Mesodermal cell (in vitro differentiated cells): Measurements from ENCODE around the gene KPTN.
"Not testable (repeated sequence)": the region's sequence is repeated elsewhere in the genome, so short reads cannot be mapped to it uniquely, and the experiment has no call there.

Source experiments
- H3K27ac ChIP-seq: 2 replicates; pipeline ENCODE4 v1.7.0; 2013; ENCODE audit warnings: mild to moderate bottlenecking, low read depth, low read length, moderate library complexity; ENCODE audit not compliant: severe bottlenecking
- H3K36me3 ChIP-seq: 2 replicates; pipeline ENCODE4 v1.7.1; 2013; ENCODE audit warnings: mild to moderate bottlenecking, low read length, moderate library complexity; ENCODE audit not compliant: control insufficient read depth, insufficient read depth
- H3K4me1 ChIP-seq: one replicate; pipeline ENCODE4 v1.7.1; 2013; ENCODE audit warnings: mild to moderate bottlenecking, low read length; ENCODE audit not compliant: insufficient read depth, control insufficient read depth, poor library complexity, severe bottlenecking
- H3K4me3 ChIP-seq: 2 replicates; pipeline ENCODE4 v1.7.0; 2013; ENCODE audit warnings: low read length, control low read depth, mild to moderate bottlenecking; ENCODE audit not compliant: insufficient read depth, poor library complexity, severe bottlenecking; ENCODE audit errors: extremely low read depth
- H3K9me3 ChIP-seq: 2 replicates; pipeline ENCODE4 v1.7.1; 2013; ENCODE audit warnings: mild to moderate bottlenecking, low read length, moderate library complexity; ENCODE audit not compliant: control insufficient read depth
- WGBS, 2 experiments: methylation state at CpG; one replicate each; pipeline ENCODE4 v1.1.5; 2013; ENCODE audit warnings: missing lambda C conversion rate in 2 of 2; ENCODE audit not compliant: insufficient coverage in 2 of 2; 5-methylcytosine and 5-hydroxymethylcytosine counted together

Gene KPTN

GRCh38 chr19:47490031-47490430 is 6.0 kb upstream of the KPTN start:
- WGBS, 2 experiments: 83 to 92% methylated on average over 6 to 7 of the region's 7 CpGs
- Histone ChIP-seq H3K4me3 (no peak overlapping the region), H3K9me3 (no peaks in the 10 kb centered on the region), H3K27ac (no peak overlapping the region), H3K36me3 (peaks cover 51% of the 10 kb centered on the region), H3K4me1 (no peaks in the 10 kb centered on the region)

DNA sequence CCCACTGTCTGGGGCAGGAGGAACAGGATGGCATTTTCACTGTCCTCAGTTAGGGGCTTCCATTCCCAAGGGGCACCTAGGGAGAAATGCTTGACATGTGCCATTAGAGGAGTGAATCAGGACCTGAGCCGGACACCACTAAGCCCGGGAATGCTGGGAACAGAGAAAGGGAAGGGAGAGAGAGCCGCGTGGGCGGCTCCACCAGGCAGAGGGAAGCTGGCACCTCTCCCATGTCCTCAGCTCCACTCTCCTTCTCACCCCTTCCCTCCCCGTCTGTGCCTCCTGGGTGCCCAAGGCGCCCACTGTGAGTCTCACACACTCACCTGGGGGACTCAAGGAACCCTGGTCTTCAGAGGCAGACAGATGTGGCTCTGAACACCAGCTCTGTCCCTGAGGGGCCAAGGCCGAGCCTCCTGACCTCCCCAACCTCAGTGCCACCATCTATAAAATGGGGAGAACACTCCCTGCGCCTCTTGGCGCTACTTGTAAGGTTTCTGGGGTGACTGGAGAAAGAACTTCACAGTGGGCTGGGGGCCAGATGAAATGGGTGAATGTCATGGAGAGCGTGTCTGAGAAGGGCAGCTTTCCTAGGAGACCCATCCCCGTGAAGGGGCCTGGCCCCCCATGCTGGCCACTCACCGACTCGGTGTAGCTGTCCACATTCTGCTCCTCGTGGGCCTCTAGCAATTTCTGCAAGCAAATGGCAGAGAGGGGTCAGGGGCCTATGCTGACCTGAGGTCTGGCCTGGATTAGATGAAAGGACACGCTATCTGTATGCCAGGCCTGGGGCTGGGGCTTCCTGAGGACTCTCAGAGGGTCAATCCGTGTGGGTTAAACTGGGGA is 5.3 kb upstream of the KPTN start:
- H3K4me3 ChIP-seq: no peak overlapping the region
- H3K27ac ChIP-seq: no peak overlapping the region
- peaks cover 51% of the 10 kb centered on the region for H3K36me3 ChIP-seq
- no peaks in the 10 kb centered on the region for H3K9me3 ChIP-seq
- 94 to 98% methylated on average over 10 to 11 of the region's 17 CpGs for WGBS, 2 experiments
- H3K4me1 ChIP-seq: no peaks in the 10 kb centered on the region

- no peaks in the 10 kb centered on the region for H3K4me1 ChIP-seq
- WGBS, 2 experiments: 95% methylated on average over 12 to 19 of the region's 19 CpGs
- no peak overlapping the region for H3K27ac ChIP-seq
- H3K4me3 ChIP-seq: no peak overlapping the region
- peaks cover 39% of the 10 kb centered on the region for H3K36me3 ChIP-seq
- H3K9me3 ChIP-seq: no peaks in the 10 kb centered on the region
Measured at GRCh38 chr19:47487551-47488515, 3.8 kb upstream of the KPTN start.

DNA sequence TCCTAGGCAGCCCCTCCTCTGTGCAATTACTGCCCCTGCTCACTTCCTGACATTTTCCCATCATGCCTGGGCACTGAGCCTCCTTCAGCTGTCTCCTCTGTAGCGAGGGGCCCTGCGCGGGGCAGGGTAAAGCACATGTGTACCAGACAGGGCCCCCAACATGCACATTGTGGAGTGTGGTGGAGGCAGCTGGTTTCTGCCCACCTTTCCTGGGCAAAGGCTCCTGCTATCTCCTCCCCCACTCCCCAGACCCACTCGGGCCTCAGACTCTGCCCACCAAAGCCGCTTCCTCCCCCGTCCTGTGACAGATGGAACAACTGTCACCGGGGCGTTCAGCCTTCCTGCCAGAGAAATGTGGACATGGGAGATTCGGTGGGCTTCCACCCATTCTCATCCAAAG is 2.9 kb upstream of the KPTN start:
- no peak overlapping the region for H3K4me3 ChIP-seq
- H3K36me3 ChIP-seq: peaks cover 34% of the 10 kb centered on the region
- no peaks in the 10 kb centered on the region for H3K9me3 ChIP-seq
- H3K4me1 ChIP-seq: no peaks in the 10 kb centered on the region
- 95 to 98% methylated on average over 6 of the region's 9 CpGs for WGBS, 2 experiments
- no peak overlapping the region for H3K27ac ChIP-seq

GRCh38 chr19:47486220-47486619 is 2.2 kb upstream of the KPTN start:
- not testable (repeated sequence) for H3K4me3 ChIP-seq, H3K27ac ChIP-seq, H3K9me3 ChIP-seq, H3K4me1 ChIP-seq
- H3K36me3 ChIP-seq: peaks cover 32% of the 10 kb centered on the region
- WGBS, 2 experiments: 86 to 94% methylated on average over 10 to 13 of the region's 13 CpGs

DNA sequence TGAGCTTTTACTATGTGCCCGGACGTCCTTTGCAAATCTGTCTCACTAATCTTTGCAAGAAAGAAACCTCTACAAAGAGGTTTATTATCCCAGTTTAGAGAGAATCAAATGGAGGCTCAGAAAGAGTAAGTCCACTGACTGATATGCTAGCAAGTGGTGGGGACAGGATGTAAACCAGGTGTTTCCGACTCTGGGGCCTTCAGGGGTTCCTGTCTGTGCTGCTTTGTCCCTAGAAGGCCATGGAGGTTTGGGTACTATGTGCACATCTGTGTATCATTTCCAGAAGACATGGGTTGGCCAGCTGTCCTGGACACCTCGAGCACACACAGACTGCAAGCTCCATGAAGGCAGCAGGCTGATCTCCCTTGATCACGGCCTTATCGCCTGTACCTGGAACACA is 1.2 kb upstream of the KPTN start:
- H3K4me3 ChIP-seq: no peak overlapping the region
- WGBS, 2 experiments: 98% methylated on average over 4 to 5 of the region's 6 CpGs
- peaks cover 24% of the 10 kb centered on the region for H3K36me3 ChIP-seq
- H3K4me1 ChIP-seq: no peaks in the 10 kb centered on the region
- no peak overlapping the region for H3K27ac ChIP-seq
- H3K9me3 ChIP-seq: no peaks in the 10 kb centered on the region

- Histone ChIP-seq H3K4me1 (no peaks in the 10 kb centered on the region), H3K4me3 (no peak overlapping the region), H3K36me3 (peaks cover 14% of the 10 kb centered on the region), H3K9me3 (no peaks in the 10 kb centered on the region), H3K27ac (no peak overlapping the region)
- 91 to 95% methylated on average over 10 to 15 of the region's 15 CpGs for WGBS, 2 experiments
Measured at GRCh38 chr19:47483200-47483599, 819 bp downstream of the KPTN start.

DNA sequence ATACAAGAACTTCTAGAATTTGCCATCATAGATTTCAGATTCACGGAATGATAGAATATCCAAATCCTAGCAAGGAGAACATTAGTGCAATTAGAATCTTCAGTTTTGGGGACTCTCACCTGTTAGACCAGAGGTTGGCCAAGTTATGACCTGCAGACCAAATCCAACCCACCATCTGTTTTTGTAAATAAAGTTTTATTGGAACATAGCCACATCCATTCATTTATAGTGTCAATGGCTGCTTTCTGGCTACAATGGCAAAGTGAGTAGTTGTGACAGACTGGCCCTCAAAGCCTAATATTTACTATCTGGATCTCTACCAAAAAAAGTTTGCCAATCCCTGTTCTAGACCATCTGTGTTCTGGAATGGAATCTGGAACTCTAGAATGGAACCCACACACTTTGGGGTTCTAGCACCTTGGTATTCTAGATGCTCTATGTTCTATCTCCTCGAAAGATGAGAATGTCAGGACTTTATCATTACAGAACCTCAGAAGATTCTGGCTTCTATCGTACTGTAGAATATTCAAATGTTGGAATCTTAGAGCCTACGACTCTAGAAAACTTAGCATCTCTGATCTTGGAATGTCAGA is 2.5 kb downstream of the KPTN start:
- WGBS, 2 experiments: 95 to 100% methylated on average over 4 of the region's 4 CpGs
- Histone ChIP-seq H3K36me3 (peaks cover 8% of the 10 kb centered on the region), H3K27ac (no peak overlapping the region), H3K4me3 (no peak overlapping the region), H3K4me1 (no peaks in the 10 kb centered on the region), H3K9me3 (no peaks in the 10 kb centered on the region)

DNA sequence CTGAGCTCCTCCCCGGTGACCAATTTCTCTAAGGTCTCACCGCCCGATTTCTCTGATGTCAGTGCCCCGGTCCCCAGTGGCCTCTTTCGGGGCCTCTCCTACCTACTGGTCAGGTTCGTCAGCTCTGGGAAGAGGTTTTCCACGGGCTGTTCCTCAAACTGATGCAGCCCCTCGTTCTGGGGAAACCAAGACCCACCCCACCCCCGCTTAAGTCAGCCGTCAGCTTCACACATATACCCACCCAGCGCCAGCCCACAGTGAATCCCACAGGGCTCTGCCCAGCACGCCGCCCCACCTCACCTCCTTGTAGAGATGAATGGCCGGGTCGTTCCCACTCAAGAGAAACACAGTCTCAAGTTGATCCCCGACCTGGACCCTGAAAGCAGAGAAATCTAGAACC is 3.4 kb downstream of the KPTN start:
- H3K27ac ChIP-seq: no peak overlapping the region
- H3K36me3 ChIP-seq: peaks cover 6% of the 10 kb centered on the region
- no peak overlapping the region for H3K4me3 ChIP-seq
- WGBS, 2 experiments: 93 to 94% methylated on average over 16 of the region's 16 CpGs
- H3K4me1 ChIP-seq: no peaks in the 10 kb centered on the region
- H3K9me3 ChIP-seq: no peaks in the 10 kb centered on the region

GRCh38 chr19:47479701-47480503 is 4.1 kb downstream of the KPTN start:
- H3K27ac ChIP-seq: no peak overlapping the region
- WGBS, 2 experiments: 35 to 38% methylated on average over 17 to 18 of the region's 39 CpGs
- no peaks in the 10 kb centered on the region for H3K4me1 ChIP-seq
- H3K9me3 ChIP-seq: no peaks in the 10 kb centered on the region
- no peaks in the 10 kb centered on the region for H3K36me3 ChIP-seq
- H3K4me3 ChIP-seq: no peak overlapping the region
